ENCODE data around the gene DAW1. TPM values are rescaled to one million over a fixed set of nuclear protein-coding genes. Genes with fewer than 3 reads are reported as not detected.

DAW1 gene
- polyA plus RNA-seq, 1 of the 3 experiments (the other 2 are of a cell fraction): 1.2 TPM

DNA sequence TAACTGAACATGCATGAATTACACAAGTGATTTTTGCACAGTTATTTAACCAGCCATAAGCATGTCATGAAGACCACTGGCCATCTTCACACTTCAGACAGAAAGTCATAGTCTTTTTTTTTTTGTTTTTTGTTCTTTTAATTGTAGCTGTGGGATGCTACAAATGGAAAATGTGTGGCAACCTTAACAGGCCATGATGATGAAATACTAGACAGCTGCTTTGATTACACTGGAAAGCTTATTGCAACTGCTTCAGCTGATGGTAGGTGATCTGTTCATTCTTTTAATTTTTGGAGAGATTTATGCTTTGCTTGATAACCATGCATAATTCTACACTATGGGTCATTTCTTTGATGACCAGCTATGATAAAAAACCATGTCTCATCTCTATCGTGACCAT is 35.6 kb downstream of the DAW1 start:
- no peak overlapping the region for H3K27ac ChIP-seq (ENCODE audit: low read depth in 2 of 2, low read length in 1 of 2)
- H3K4me3 ChIP-seq (ENCODE audit: low read depth in 2 of 2, low read length in 1 of 2): no peak overlapping the region
- H3F3A ChIP-seq (replicated peaks; ENCODE audit: insufficient read depth): no peaks in the 10 kb centered on the region
- no peaks in the 10 kb centered on the region for H4K20me1 ChIP-seq (ENCODE audit: insufficient read depth)
- H3K4me1 ChIP-seq (ENCODE audit: control insufficient read depth in 1 of 2, insufficient read depth in 2 of 2, low read depth in 1 of 2, low read length in 1 of 2): no peaks in the 10 kb centered on the region
- H3K9ac ChIP-seq: no peak overlapping the region
- ChIA-PET CTCF (interaction anchor here (1.8 kb wide), 1 partner anchor 17 kb away, joined by 7 read pairs; no protein-coding TSS in a partner anchor), POLR2A (no interaction called here)
- no peaks in the 10 kb centered on the region for H3K9me3 ChIP-seq
- no peaks in the 10 kb centered on the region for H3K9me2 ChIP-seq
- TF ChIP-seq FOSL2 (IDR thresholded peaks at IDR 0.05; ENCODE audit: borderline replicate concordance, low read depth) (no peak), JUND (IDR thresholded peaks at IDR 0.05) (no peak), GABPA (IDR thresholded peaks at IDR 0.05; ENCODE audit: low read depth) (no peak), EZH2phosphoT487 (IDR thresholded peaks at IDR 0.05; ENCODE audit: borderline replicate concordance, low read depth) (no peak), MXI1 (IDR thresholded peaks at IDR 0.05; ENCODE audit: low read depth, low read length) (no peak), TCF12 (IDR thresholded peaks at IDR 0.05) (no peak), TEAD4 (IDR thresholded peaks at IDR 0.05; ENCODE audit: borderline replicate concordance, insufficient read depth) (no peak), RCOR1 (IDR thresholded peaks at IDR 0.05; ENCODE audit: low read length) (no peak)
- TF ChIP-seq, protein P1, sequence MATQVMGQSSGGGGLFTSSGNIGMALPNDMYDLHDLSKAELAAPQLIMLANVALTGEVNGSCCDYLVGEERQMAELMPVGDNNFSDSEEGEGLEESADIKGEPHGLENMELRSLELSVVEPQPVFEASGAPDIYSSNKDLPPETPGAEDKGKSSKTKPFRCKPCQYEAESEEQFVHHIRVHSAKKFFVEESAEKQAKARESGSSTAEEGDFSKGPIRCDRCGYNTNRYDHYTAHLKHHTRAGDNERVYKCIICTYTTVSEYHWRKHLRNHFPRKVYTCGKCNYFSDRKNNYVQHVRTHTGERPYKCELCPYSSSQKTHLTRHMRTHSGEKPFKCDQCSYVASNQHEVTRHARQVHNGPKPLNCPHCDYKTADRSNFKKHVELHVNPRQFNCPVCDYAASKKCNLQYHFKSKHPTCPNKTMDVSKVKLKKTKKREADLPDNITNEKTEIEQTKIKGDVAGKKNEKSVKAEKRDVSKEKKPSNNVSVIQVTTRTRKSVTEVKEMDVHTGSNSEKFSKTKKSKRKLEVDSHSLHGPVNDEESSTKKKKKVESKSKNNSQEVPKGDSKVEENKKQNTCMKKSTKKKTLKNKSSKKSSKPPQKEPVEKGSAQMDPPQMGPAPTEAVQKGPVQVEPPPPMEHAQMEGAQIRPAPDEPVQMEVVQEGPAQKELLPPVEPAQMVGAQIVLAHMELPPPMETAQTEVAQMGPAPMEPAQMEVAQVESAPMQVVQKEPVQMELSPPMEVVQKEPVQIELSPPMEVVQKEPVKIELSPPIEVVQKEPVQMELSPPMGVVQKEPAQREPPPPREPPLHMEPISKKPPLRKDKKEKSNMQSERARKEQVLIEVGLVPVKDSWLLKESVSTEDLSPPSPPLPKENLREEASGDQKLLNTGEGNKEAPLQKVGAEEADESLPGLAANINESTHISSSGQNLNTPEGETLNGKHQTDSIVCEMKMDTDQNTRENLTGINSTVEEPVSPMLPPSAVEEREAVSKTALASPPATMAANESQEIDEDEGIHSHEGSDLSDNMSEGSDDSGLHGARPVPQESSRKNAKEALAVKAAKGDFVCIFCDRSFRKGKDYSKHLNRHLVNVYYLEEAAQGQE (IDR thresholded peaks at IDR 0.05; ENCODE audit: low read depth, low read length): no peak
- H3K36me3 ChIP-seq (replicated peaks in 1 of 2; ENCODE audit: control insufficient read depth in 1 of 2, insufficient read depth in 2 of 2, low read length in 1 of 2): no peaks in the 10 kb centered on the region
- 19% methylated on average over 1 of the region's 1 CpG for WGBS (ENCODE audit: low lambda C conversion rate)
- no peaks in the 10 kb centered on the region for H3K27me3 ChIP-seq (ENCODE audit: insufficient read depth)
- no peak for DNase-seq
- no peak overlapping the region for H2AFZ ChIP-seq (ENCODE audit: low read depth)
- H3K4me2 ChIP-seq: no peak overlapping the region
- H3K79me2 ChIP-seq (ENCODE audit: insufficient read depth): no peaks in the 10 kb centered on the region

DNA sequence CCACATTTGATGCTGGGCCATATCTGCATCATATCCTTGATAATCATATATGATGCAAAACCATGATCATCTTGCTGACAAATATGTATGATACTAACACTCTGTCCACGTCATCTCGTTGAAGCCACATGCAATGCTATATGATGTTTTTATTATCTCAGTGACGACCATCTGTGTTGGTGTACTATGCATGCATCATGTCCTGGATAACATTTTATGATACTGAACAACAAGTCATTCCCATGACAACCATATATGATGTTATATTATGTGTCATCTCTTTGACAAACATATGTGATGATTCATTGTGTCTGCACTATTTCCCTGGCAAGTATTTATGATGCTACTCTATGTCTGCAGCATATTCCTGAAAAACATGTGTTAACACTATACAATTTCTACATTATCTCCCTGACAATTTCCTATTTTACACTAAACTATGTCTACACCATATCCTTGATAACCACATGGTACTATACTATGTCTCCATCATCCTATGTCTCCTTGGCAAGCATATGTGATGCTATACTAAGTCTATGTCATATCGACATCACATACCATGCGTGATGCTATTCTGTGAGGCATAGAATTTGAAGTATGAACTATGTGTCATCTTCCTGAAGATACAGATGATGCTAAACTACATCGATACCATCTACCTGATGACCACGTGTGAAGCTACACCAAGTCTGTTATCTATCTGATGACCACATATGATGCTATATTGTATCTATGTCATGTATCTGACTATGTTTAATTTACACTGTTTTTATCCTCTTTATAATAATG is 37.0 kb downstream of the DAW1 start:
- POLR2A ChIA-PET: no interaction called here
- Histone ChIP-seq H4K20me1 (ENCODE audit: insufficient read depth) (no peaks in the 10 kb centered on the region), H3K79me2 (ENCODE audit: insufficient read depth) (no peaks in the 10 kb centered on the region), H3K27me3 (ENCODE audit: insufficient read depth) (no peaks in the 10 kb centered on the region), H3K9ac (no peak overlapping the region), H3K36me3 (replicated peaks in 1 of 2; ENCODE audit: control insufficient read depth in 1 of 2, insufficient read depth in 2 of 2, low read length in 1 of 2) (no peaks in the 10 kb centered on the region), H3K4me1 (ENCODE audit: control insufficient read depth in 1 of 2, insufficient read depth in 2 of 2, low read depth in 1 of 2, low read length in 1 of 2) (no peaks in the 10 kb centered on the region), H3K4me3 (ENCODE audit: low read depth in 2 of 2, low read length in 1 of 2) (no peak overlapping the region), H3K9me2 (no peaks in the 10 kb centered on the region), H3K4me2 (no peak overlapping the region), H3F3A (replicated peaks; ENCODE audit: insufficient read depth) (no peaks in the 10 kb centered on the region), H3K27ac (ENCODE audit: low read depth in 2 of 2, low read length in 1 of 2) (no peak overlapping the region), H3K9me3 (no peaks in the 10 kb centered on the region), H2AFZ (ENCODE audit: low read depth) (no peak overlapping the region)
- DNase-seq: no peak
- WGBS (ENCODE audit: low lambda C conversion rate): 48% methylated on average over 7 of the region's 7 CpGs
- CTCF ChIA-PET: no interaction called here
- TF ChIP-seq YY1 (IDR thresholded peaks at IDR 0.05; ENCODE audit: low read depth) (no peak), RAD21 (IDR thresholded peaks at IDR 0.05; ENCODE audit: low read length) (no peak), FOXJ3 (CRISPR knock-in tag; IDR thresholded peaks at IDR 0.05) (no peak), MEF2A (IDR thresholded peaks at IDR 0.05; ENCODE audit: borderline replicate concordance, low read depth) (no peak), GATA2 (CRISPR knock-in tag; IDR thresholded peaks at IDR 0.05) (no peak), NFIC (IDR thresholded peaks at IDR 0.05; ENCODE audit: borderline replicate concordance) (no peak), FOXM1 (IDR thresholded peaks at IDR 0.05; ENCODE audit: low read depth) (no peak), RFX5 (IDR thresholded peaks at IDR 0.05; ENCODE audit: low read length) (no peak), FOSL2 (IDR thresholded peaks at IDR 0.05; ENCODE audit: borderline replicate concordance, low read depth) (no peak), SIN3A (IDR thresholded peaks at IDR 0.05; ENCODE audit: borderline replicate concordance, low read depth, low read length) (no peak), POLR2AphosphoS5 (IDR thresholded peaks at IDR 0.05; ENCODE audit: low read depth, low read length) (no peak), SMC3 (IDR thresholded peaks at IDR 0.05; ENCODE audit: low read depth, low read length) (no peak), JUND (IDR thresholded peaks at IDR 0.05) (no peak)
- TF ChIP-seq, protein P2, sequence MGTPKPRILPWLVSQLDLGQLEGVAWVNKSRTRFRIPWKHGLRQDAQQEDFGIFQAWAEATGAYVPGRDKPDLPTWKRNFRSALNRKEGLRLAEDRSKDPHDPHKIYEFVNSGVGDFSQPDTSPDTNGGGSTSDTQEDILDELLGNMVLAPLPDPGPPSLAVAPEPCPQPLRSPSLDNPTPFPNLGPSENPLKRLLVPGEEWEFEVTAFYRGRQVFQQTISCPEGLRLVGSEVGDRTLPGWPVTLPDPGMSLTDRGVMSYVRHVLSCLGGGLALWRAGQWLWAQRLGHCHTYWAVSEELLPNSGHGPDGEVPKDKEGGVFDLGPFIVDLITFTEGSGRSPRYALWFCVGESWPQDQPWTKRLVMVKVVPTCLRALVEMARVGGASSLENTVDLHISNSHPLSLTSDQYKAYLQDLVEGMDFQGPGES (IDR thresholded peaks at IDR 0.05; ENCODE audit: low read depth, low read length): no peak
- TF ChIP-seq, protein P3, sequence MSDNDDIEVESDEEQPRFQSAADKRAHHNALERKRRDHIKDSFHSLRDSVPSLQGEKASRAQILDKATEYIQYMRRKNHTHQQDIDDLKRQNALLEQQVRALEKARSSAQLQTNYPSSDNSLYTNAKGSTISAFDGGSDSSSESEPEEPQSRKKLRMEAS (IDR thresholded peaks at IDR 0.05; ENCODE audit: low read depth): no peak

Data from SK-N-SH (cell line).